HG02981 (cell line): Measurements from ENCODE around the gene OXTR.

ENCODE experiments used
- ATAC-seq: cut with Tn5 transposase; IDR thresholded peaks from one replicate; pipeline ENCODE4 v1.9.1; 2021; ENCODE audit warnings: mild to moderate bottlenecking, moderate library complexity; ENCODE audit not compliant: unreplicated experiment

Gene OXTR

GRCh38 chr3:8767667-8768363, 1.6 kb downstream of the OXTR start:
- ATAC-seq: peak; percentile 46

GRCh38 chr3:8767256-8767666, 2.2 kb downstream of the OXTR start:
- no peak for ATAC-seq

- ATAC-seq: no peak
Observed at GRCh38 chr3:8766148-8766547, 3.3 kb downstream of the OXTR start.

GRCh38 chr3:8765528-8765927, 3.9 kb downstream of the OXTR start:
- ATAC-seq: no peak

GRCh38 chr3:8764528-8764927, 4.9 kb downstream of the OXTR start:
- no peak for ATAC-seq

GRCh38 chr3:8762607-8763377, 6.6 kb downstream of the OXTR start:
- ATAC-seq: no peak

- no peak for ATAC-seq
Observed at GRCh38 chr3:8761866-8762265, 7.5 kb downstream of the OXTR start.

GRCh38 chr3:8760506-8760905, 8.9 kb downstream of the OXTR start:
- ATAC-seq: no peak

- ATAC-seq: no peak
Observed at GRCh38 chr3:8760091-8760490, 9.3 kb downstream of the OXTR start.

GRCh38 chr3:8759038-8759707, 10.2 kb downstream of the OXTR start:
- no peak for ATAC-seq

GRCh38 chr3:8757551-8758518, 11.6 kb downstream of the OXTR start:
- no peak for ATAC-seq

GRCh38 chr3:8756671-8757070, 12.7 kb downstream of the OXTR start:
- ATAC-seq: no peak

GRCh38 chr3:8755564-8756237, 13.7 kb downstream of the OXTR start:
- ATAC-seq: no peak

GRCh38 chr3:8755097-8755496, 14.3 kb downstream of the OXTR start:
- ATAC-seq: no peak

- no peak for ATAC-seq
Observed at GRCh38 chr3:8752832-8753231, 16.6 kb downstream of the OXTR start.

GRCh38 chr3:8749316-8749715, 20.1 kb downstream of the OXTR start:
- no peak for ATAC-seq

- no peak for ATAC-seq
Observed at GRCh38 chr3:8746780-8747345, 22.6 kb downstream of the OXTR start.

- ATAC-seq: no peak
Observed at GRCh38 chr3:8745619-8746370, 23.6 kb downstream of the OXTR start.

GRCh38 chr3:8743911-8744310, 25.5 kb downstream of the OXTR start:
- ATAC-seq: no peak
